GM12878 (cell line): Measurements from ENCODE around the gene KRT38. TPM values are rescaled to one million over a fixed set of nuclear protein-coding genes. Genes with fewer than 3 reads are reported as not detected.

ENCODE experiments used
- ATAC-seq: fragments of 200-7000 bp; cut with Tn5 transposase; 3 replicates; pipeline ENCODE4 v1.9.1; 2020; ENCODE audit warnings: mild to moderate bottlenecking, moderate library complexity
- BruUV-seq: library from RNA; stranded (reverse); fragments of 400-500 nt; replicated peaks from 2 replicates; lab custom pipeline; 2021; lab: Mats Ljungman, UMichigan
- CTCF ChIA-PET: fragments of 300-600 bp; sonication (Branson Sonifier 250); formaldehyde crosslinking; extraction: SDS; loops from one replicate; lab custom pipeline; 2021; ENCODE audit warnings: inconsistent platforms; lab: Yijun Ruan, JAX
- POLR2A ChIA-PET: fragments of 350-600 bp; formaldehyde crosslinking; extraction: SDS; loops from one replicate; lab custom pipeline; 2021; ENCODE audit warnings: inconsistent platforms; lab: Charles Lee
- RAD21 ChIA-PET: fragments of 300-600 bp; sonication (Branson Sonifier 250); formaldehyde crosslinking; loops from one replicate; lab custom pipeline; 2023; ENCODE audit warnings: antibody characterized with exemption; ENCODE audit not compliant: unreplicated experiment; lab: Charles Lee
- SMC1A ChIA-PET: fragments of 300-600 bp; sonication (Branson Sonifier 250); formaldehyde crosslinking; loops from one replicate; lab custom pipeline; 2023; ENCODE audit not compliant: unreplicated experiment, uncharacterized antibody; lab: Charles Lee
- DNase-seq: peaks from one replicate; pipeline ENCODE4 v3.0.0-alpha.2; 2011; ENCODE audit warnings: low read depth, low spot score
- FAIRE-seq: peaks from 3 replicates; lab custom pipeline; 2011; peaks lifted over from hg19 to GRCh38; lab: Jason Lieb, UNC
- H2AFZ ChIP-seq: 2 replicates; pipeline ENCODE4 v1.6.0; 2011; ENCODE audit warnings: low read depth, low read length, control low read depth; ENCODE audit not compliant: control insufficient read depth
- H3K27ac ChIP-seq: 2 replicates; pipeline ENCODE4 v1.5.1; 2011; ENCODE audit warnings: control low read depth; ENCODE audit not compliant: control insufficient read depth, insufficient read depth
- H3K27me3 ChIP-seq, 2 experiments: replicated peaks in 1 of 2; 2 replicates each; pipeline versions ENCODE4 v1.6.0 to v1.6.1; 2011; ENCODE audit warnings: low read length in 1 of 2; ENCODE audit not compliant: control insufficient read depth in 2 of 2, insufficient read depth in 2 of 2
- H3K36me3 ChIP-seq, 2 experiments: 2 replicates each; pipeline ENCODE4 v1.5.1; 2011; ENCODE audit warnings: low read length in 1 of 2; ENCODE audit not compliant: control insufficient read depth in 2 of 2, insufficient read depth in 2 of 2
- H3K4me1 ChIP-seq: 2 replicates; pipeline ENCODE4 v1.6.1; 2011; ENCODE audit warnings: mild to moderate bottlenecking, low read length, moderate library complexity, mixed read lengths; ENCODE audit not compliant: control insufficient read depth, insufficient read depth
- H3K4me2 ChIP-seq: 2 replicates; pipeline ENCODE4 v1.6.0; 2011; ENCODE audit warnings: control low read depth; ENCODE audit not compliant: control insufficient read depth, insufficient read depth
- H3K4me3 ChIP-seq: fragments of 200-600 bp; sonication (generic); 2 replicates; pipeline ENCODE4 v1.5.1; 2016
- H3K79me2 ChIP-seq: 2 replicates; pipeline ENCODE4 v1.6.0; 2011; ENCODE audit warnings: low read length; ENCODE audit not compliant: control insufficient read depth, insufficient read depth
- H3K9ac ChIP-seq: 2 replicates; pipeline ENCODE4 v1.8.0; 2011; ENCODE audit warnings: low read length, control low read depth, mixed read lengths; ENCODE audit not compliant: control insufficient read depth, insufficient read depth
- H3K9me3 ChIP-seq: replicated peaks from 3 replicates; pipeline ENCODE4 v1.5.1; 2011; ENCODE audit warnings: mild to moderate bottlenecking, low read length; ENCODE audit not compliant: control insufficient read depth, insufficient read depth
- H4K20me1 ChIP-seq: 2 replicates; pipeline ENCODE4 v1.6.0; 2011; ENCODE audit not compliant: control insufficient read depth, insufficient read depth
- ASH2L ChIP-seq: fragments of 300-600, 200-600 bp; sonication (generic); IDR thresholded peaks from 2 replicates; pipeline ENCODE4 v1.6.1; 2017; ENCODE audit warnings: low read depth, mild to moderate bottlenecking, borderline replicate concordance
- CREB1 ChIP-seq: IDR thresholded peaks from 2 replicates; pipeline ENCODE4 v1.6.1; 2012; ENCODE audit warnings: low read depth, mild to moderate bottlenecking, inconsistent platforms
- FOXK2 ChIP-seq: fragments of 450-650 bp; IDR thresholded peaks from 2 replicates; pipeline ENCODE4 v1.6.1; 2017; ENCODE audit warnings: mild to moderate bottlenecking, moderate library complexity
- MEF2A ChIP-seq: IDR thresholded peaks from 2 replicates; pipeline ENCODE4 v1.6.1; 2011; ENCODE audit warnings: low read depth, mild to moderate bottlenecking, low read length, moderate library complexity; ENCODE audit not compliant: insufficient read depth
- NR2C2 ChIP-seq: IDR thresholded peaks from 2 replicates; pipeline ENCODE4 v1.6.1; 2011; ENCODE audit warnings: borderline replicate concordance, low read depth; ENCODE audit not compliant: control insufficient read depth, insufficient read length
- SREBF2 ChIP-seq: IDR thresholded peaks from 2 replicates; pipeline ENCODE4 v1.6.1; 2012; ENCODE audit warnings: mild to moderate bottlenecking, low read length
- TCF7 ChIP-seq: IDR thresholded peaks from 2 replicates; pipeline ENCODE4 v1.6.1; 2014; ENCODE audit warnings: antibody characterized with exemption, borderline replicate concordance
- WGBS: methylation state at CpG from one replicate; pipeline ENCODE4 v1.1.6; 2016; ENCODE audit warnings: low lambda C conversion rate; ENCODE audit not compliant: insufficient replicate concordance, insufficient coverage; ENCODE audit errors: missing lambda C conversion rate; 5-methylcytosine and 5-hydroxymethylcytosine counted together
- in situ Hi-C: fragments of 300-500 bp; cut with MboI; formaldehyde crosslinking; loops from 9 replicates; pipeline ENCODE4 v1.14.3; 2018; ENCODE audit warnings: mixed read lengths
- intact Hi-C: fragments of 100-400 bp; cut with micrococcal nuclease; formaldehyde crosslinking; loops from one replicate; pipeline ENCODE4 v1.14.2; 2022; ENCODE audit not compliant: unreplicated experiment
- polyA plus RNA-seq, 11 experiments: library from polyadenylated mRNA; depleted of rRNA in 4 of 11; unstranded in 6 of 11; stranded (reverse) in 5 of 11; fragments of >200 nt; fragmentation: Nextera tagmentation in 4 of 11; fragmentation: Illumina TruSeq in 1 of 11; extraction: Ambion mirVana in 4 of 11; extraction: Trizol in 1 of 11; gene quantifications; 1 replicate in 1 of 11; 2 replicates in 10 of 11; pipeline versions ENCODE4 v1.2.1 to v1.2.3, GENCODE V29; 2011 to 2016; ENCODE audit warnings: inconsistent platforms in 2 of 11, missing spikeins in 2 of 11, low read depth in 1 of 11
- total RNA-seq, 4 experiments: library from RNA; depleted of rRNA in 3 of 4; stranded (reverse); fragments of >200 nt in 3 of 4; fragmentation: Illumina TruSeq in 1 of 4; extraction: Trizol in 1 of 4; gene quantifications; 2 replicates each; pipeline versions ENCODE4 v1.2.1 to v1.2.3, GENCODE V29; 2013 to 2021
- TF ChIP-seq, protein P1 (sequence below): IDR thresholded peaks from 2 replicates; pipeline ENCODE4 v1.6.1; 2011; ENCODE audit warnings: low read depth, mild to moderate bottlenecking, low read length, moderate library complexity, borderline replicate concordance; ENCODE audit errors: extremely low read depth
- TF ChIP-seq, protein P2 (sequence below): fragments of 450-650 bp; IDR thresholded peaks from 2 replicates; pipeline ENCODE4 v1.6.1; 2018; ENCODE audit warnings: borderline replicate concordance, mild to moderate bottlenecking; ENCODE audit not compliant: partially characterized antibody

The KRT38 gene
- total and polyA plus RNA-seq, 10 of the 15 experiments (the other 5 are each of a cell fraction or from before 2014, with no cell fraction given), result not detected

DNA sequence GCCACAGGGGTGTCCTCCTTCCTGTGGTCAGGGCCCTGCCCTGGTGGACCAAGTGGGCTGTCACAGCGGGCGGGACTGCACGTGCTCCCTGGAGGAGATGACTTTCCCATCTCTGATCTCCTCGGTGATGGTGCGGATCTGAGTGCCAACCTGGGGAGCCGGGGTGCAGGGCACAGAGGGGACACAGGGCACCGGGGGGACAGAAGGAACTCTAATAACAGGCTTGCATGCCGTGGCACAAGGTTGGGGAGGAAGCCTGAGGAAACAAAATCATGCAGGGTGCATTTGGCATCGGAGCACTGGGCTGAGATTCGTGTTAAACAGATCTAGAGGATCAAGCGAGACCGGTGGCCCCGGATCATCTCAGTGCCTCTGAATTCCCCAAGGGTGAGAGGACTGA lies 45.5 kb upstream of the KRT38 start:
- FAIRE-seq (no peak), DNase-seq (no peak), ATAC-seq (no peak)
- BruUV-seq, result no TSS peak
- H3K79me2 ChIP-seq, result no peaks in the 10 kb centered on the region
- TF ChIP-seq, protein P1, sequence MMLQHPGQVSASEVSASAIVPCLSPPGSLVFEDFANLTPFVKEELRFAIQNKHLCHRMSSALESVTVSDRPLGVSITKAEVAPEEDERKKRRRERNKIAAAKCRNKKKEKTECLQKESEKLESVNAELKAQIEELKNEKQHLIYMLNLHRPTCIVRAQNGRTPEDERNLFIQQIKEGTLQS, result no peak
- TF ChIP-seq ASH2L (no peak), NR2C2 (no peak), SREBF2 (no peak), MEF2A (no peak), CREB1 (no peak), TCF7 (no peak), FOXK2 (no peak)
- TF ChIP-seq, protein P2, sequence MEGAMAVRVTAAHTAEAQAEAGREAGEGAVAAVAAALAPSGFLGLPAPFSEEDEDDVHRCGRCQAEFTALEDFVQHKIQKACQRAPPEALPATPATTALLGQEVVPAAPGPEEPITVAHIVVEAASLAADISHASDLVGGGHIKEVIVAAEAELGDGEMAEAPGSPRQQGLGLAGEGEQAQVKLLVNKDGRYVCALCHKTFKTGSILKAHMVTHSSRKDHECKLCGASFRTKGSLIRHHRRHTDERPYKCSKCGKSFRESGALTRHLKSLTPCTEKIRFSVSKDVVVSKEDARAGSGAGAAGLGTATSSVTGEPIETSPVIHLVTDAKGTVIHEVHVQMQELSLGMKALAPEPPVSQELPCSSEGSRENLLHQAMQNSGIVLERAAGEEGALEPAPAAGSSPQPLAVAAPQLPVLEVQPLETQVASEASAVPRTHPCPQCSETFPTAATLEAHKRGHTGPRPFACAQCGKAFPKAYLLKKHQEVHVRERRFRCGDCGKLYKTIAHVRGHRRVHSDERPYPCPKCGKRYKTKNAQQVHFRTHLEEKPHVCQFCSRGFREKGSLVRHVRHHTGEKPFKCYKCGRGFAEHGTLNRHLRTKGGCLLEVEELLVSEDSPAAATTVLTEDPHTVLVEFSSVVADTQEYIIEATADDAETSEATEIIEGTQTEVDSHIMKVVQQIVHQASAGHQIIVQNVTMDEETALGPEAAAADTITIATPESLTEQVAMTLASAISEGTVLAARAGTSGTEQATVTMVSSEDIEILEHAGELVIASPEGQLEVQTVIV, result no peak
- H3K36me3 ChIP-seq, result no peaks in the 10 kb centered on the region
- 56% methylated on average over 13 of the region's 13 CpGs for WGBS
- ChIA-PET CTCF (interaction anchor here (1.5 to 2.3 kb wide), 3 partner anchors 11 to 176 kb away, joined by 3 to 8 read pairs (median 7); no protein-coding TSS in a partner anchor), POLR2A (no interaction called here), RAD21 (no interaction called here), SMC1A (interaction anchor here (0.9 kb wide), 1 partner anchor 181 kb away, joined by 3 read pairs; no protein-coding TSS in a partner anchor)
- H3K9ac ChIP-seq, result no peak overlapping the region
- no peaks in the 10 kb centered on the region for H3K9me3 ChIP-seq
- no peaks in the 10 kb centered on the region for H4K20me1 ChIP-seq
- peaks cover 0 to 3% of the 10 kb centered on the region in 2 experiments; a peak in 2 of 4 replicates for H3K27me3 ChIP-seq
- in situ Hi-C loops (no loop called here), intact Hi-C loops (no loop called here)
- no peaks in the 10 kb centered on the region for H3K4me1 ChIP-seq
- no peak overlapping the region for H2AFZ ChIP-seq
- H3K4me2 ChIP-seq, result no peak overlapping the region
- no peak overlapping the region for H3K4me3 ChIP-seq
- no peak overlapping the region for H3K27ac ChIP-seq
